ENCODE measurements around the gene TSSK3. TPM values are rescaled to one million over a fixed set of nuclear protein-coding genes. Genes with fewer than 3 reads are reported as not detected.

Gene TSSK3
- polyA plus RNA-seq, 2 donors = 0.15 to 0.53 TPM

GRCh38 chr1:32358435-32358834 is 3.9 kb upstream of the TSSK3 start:
- peaks cover 6 to 12% of the 10 kb centered on the region in 2 donors for H3K4me1 ChIP-seq (ENCODE audit: control insufficient read depth in 2 of 2, insufficient read depth in 2 of 2, low read length in 1 of 2)
- H3K36me3 ChIP-seq (ENCODE audit: control insufficient read depth in 2 of 2, insufficient read depth in 2 of 2, low read length in 1 of 2) = peaks cover 0 to under 1% of the 10 kb centered on the region in 2 donors
- H3K4me3 ChIP-seq (ENCODE audit: low read depth in 1 of 2, low read length in 2 of 2) = no peak overlapping the region
- WGBS, 2 donors = 65 to 74% methylated on average over 3 of the region's 3 CpGs
- no peak overlapping the region for H3K27ac ChIP-seq (ENCODE audit: low read depth in 2 of 2, low read length in 1 of 2)
- no peaks in the 10 kb centered on the region for H3K9me3 ChIP-seq (ENCODE audit: control insufficient read depth in 2 of 2, insufficient read depth in 1 of 2, low read depth in 1 of 2, low read length in 1 of 2)
- no peaks in the 10 kb centered on the region for H3K27me3 ChIP-seq (ENCODE audit: control insufficient read depth in 1 of 2, insufficient read depth in 2 of 2, low read length in 2 of 2)

- Histone ChIP-seq H3K36me3 (ENCODE audit: control insufficient read depth in 2 of 2, insufficient read depth in 2 of 2, low read length in 1 of 2) (peaks cover 13 to 17% of the 10 kb centered on the region in 2 donors), H3K9me3 (ENCODE audit: control insufficient read depth in 2 of 2, insufficient read depth in 1 of 2, low read depth in 1 of 2, low read length in 1 of 2) (no peaks in the 10 kb centered on the region), H3K27ac (ENCODE audit: low read depth in 2 of 2, low read length in 1 of 2) (no peak overlapping the region), H3K4me1 (ENCODE audit: control insufficient read depth in 2 of 2, insufficient read depth in 2 of 2, low read length in 1 of 2) (peaks cover 6 to 12% of the 10 kb centered on the region in 2 donors), H3K27me3 (ENCODE audit: control insufficient read depth in 1 of 2, insufficient read depth in 2 of 2, low read length in 2 of 2) (no peaks in the 10 kb centered on the region), H3K4me3 (ENCODE audit: low read depth in 1 of 2, low read length in 2 of 2) (peak overlapping the region; percentile 7 to 45)
- WGBS, 2 donors = 47 to 50% methylated on average over 33 to 35 of the region's 35 CpGs
Measured at GRCh38 chr1:32361308-32361673, 1.0 kb upstream of the TSSK3 start.

- WGBS, 2 donors = 3% methylated on average over 53 to 91 of the region's 91 CpGs
- peaks cover 6 to 12% of the 10 kb centered on the region in 2 donors for H3K4me1 ChIP-seq (ENCODE audit: control insufficient read depth in 2 of 2, insufficient read depth in 2 of 2, low read length in 1 of 2)
- H3K27ac ChIP-seq (ENCODE audit: low read depth in 2 of 2, low read length in 1 of 2) = no peak overlapping the region
- no peaks in the 10 kb centered on the region for H3K27me3 ChIP-seq (ENCODE audit: control insufficient read depth in 1 of 2, insufficient read depth in 2 of 2, low read length in 2 of 2)
- H3K4me3 ChIP-seq (ENCODE audit: low read depth in 1 of 2, low read length in 2 of 2) = peak overlapping the region; percentile 37 to 45
- no peaks in the 10 kb centered on the region for H3K9me3 ChIP-seq (ENCODE audit: control insufficient read depth in 2 of 2, insufficient read depth in 1 of 2, low read depth in 1 of 2, low read length in 1 of 2)
- peaks cover 13 to 23% of the 10 kb centered on the region in 2 donors for H3K36me3 ChIP-seq (ENCODE audit: control insufficient read depth in 2 of 2, insufficient read depth in 2 of 2, low read length in 1 of 2)
Measured at GRCh38 chr1:32361674-32362473, 465 bp upstream of the TSSK3 start.

- 76 to 89% methylated on average over 12 of the region's 12 CpGs for WGBS, 2 donors
- H3K4me1 ChIP-seq (ENCODE audit: control insufficient read depth in 2 of 2, insufficient read depth in 2 of 2, low read length in 1 of 2) = peaks cover 6 to 12% of the 10 kb centered on the region in 2 donors
- H3K4me3 ChIP-seq (ENCODE audit: low read depth in 1 of 2, low read length in 2 of 2) = no peak overlapping the region
- no peak overlapping the region for H3K27ac ChIP-seq (ENCODE audit: low read depth in 2 of 2, low read length in 1 of 2)
- H3K9me3 ChIP-seq (ENCODE audit: control insufficient read depth in 2 of 2, insufficient read depth in 1 of 2, low read depth in 1 of 2, low read length in 1 of 2) = no peaks in the 10 kb centered on the region
- H3K36me3 ChIP-seq (ENCODE audit: control insufficient read depth in 2 of 2, insufficient read depth in 2 of 2, low read length in 1 of 2) = peaks cover 26 to 33% of the 10 kb centered on the region in 2 donors
- H3K27me3 ChIP-seq (ENCODE audit: control insufficient read depth in 1 of 2, insufficient read depth in 2 of 2, low read length in 2 of 2) = no peaks in the 10 kb centered on the region
Measured at GRCh38 chr1:32363713-32364112, 1.4 kb downstream of the TSSK3 start.

GRCh38 chr1:32364836-32365235 is 2.5 kb downstream of the TSSK3 start:
- Histone ChIP-seq H3K36me3 (ENCODE audit: control insufficient read depth in 2 of 2, insufficient read depth in 2 of 2, low read length in 1 of 2) (peaks cover 26 to 36% of the 10 kb centered on the region in 2 donors), H3K9me3 (ENCODE audit: control insufficient read depth in 2 of 2, insufficient read depth in 1 of 2, low read depth in 1 of 2, low read length in 1 of 2) (no peaks in the 10 kb centered on the region)
- WGBS, 2 donors = 91 to 94% methylated on average over 5 of the region's 5 CpGs

GRCh38 chr1:32365445-32365844 is 3.1 kb downstream of the TSSK3 start:
- Histone ChIP-seq H3K4me3 (ENCODE audit: low read depth in 1 of 2, low read length in 2 of 2) (no peak overlapping the region), H3K4me1 (ENCODE audit: control insufficient read depth in 2 of 2, insufficient read depth in 2 of 2, low read length in 1 of 2) (peaks cover 6 to 12% of the 10 kb centered on the region in 2 donors), H3K27ac (ENCODE audit: low read depth in 2 of 2, low read length in 1 of 2) (no peak overlapping the region), H3K27me3 (ENCODE audit: control insufficient read depth in 1 of 2, insufficient read depth in 2 of 2, low read length in 2 of 2) (no peaks in the 10 kb centered on the region), H3K9me3 (ENCODE audit: control insufficient read depth in 2 of 2, insufficient read depth in 1 of 2, low read depth in 1 of 2, low read length in 1 of 2) (no peaks in the 10 kb centered on the region), H3K36me3 (ENCODE audit: control insufficient read depth in 2 of 2, insufficient read depth in 2 of 2, low read length in 1 of 2) (peaks cover 26 to 36% of the 10 kb centered on the region in 2 donors)
- WGBS, 2 donors = 85 to 89% methylated on average over 6 of the region's 6 CpGs

More at GRCh38 chr1:32364836-32365235, 2.5 kb downstream of the TSSK3 start:
- no peaks in the 10 kb centered on the region for H3K27me3 ChIP-seq (ENCODE audit: control insufficient read depth in 1 of 2, insufficient read depth in 2 of 2, low read length in 2 of 2)
- no peak overlapping the region for H3K27ac ChIP-seq (ENCODE audit: low read depth in 2 of 2, low read length in 1 of 2)
- peaks cover 6 to 12% of the 10 kb centered on the region in 2 donors for H3K4me1 ChIP-seq (ENCODE audit: control insufficient read depth in 2 of 2, insufficient read depth in 2 of 2, low read length in 1 of 2)
- H3K4me3 ChIP-seq (ENCODE audit: low read depth in 1 of 2, low read length in 2 of 2) = no peak overlapping the region

GRCh38 chr1:32367912-32368635 is 5.7 kb downstream of the TSSK3 start:
- Histone ChIP-seq H3K4me1 (ENCODE audit: control insufficient read depth in 2 of 2, insufficient read depth in 2 of 2, low read length in 1 of 2) (no peaks in the 10 kb centered on the region), H3K27me3 (ENCODE audit: control insufficient read depth in 1 of 2, insufficient read depth in 2 of 2, low read length in 2 of 2) (no peaks in the 10 kb centered on the region), H3K36me3 (ENCODE audit: control insufficient read depth in 2 of 2, insufficient read depth in 2 of 2, low read length in 1 of 2) (peaks cover 26 to 47% of the 10 kb centered on the region in 2 donors), H3K9me3 (ENCODE audit: control insufficient read depth in 2 of 2, insufficient read depth in 1 of 2, low read depth in 1 of 2, low read length in 1 of 2) (no peaks in the 10 kb centered on the region), H3K27ac (ENCODE audit: low read depth in 2 of 2, low read length in 1 of 2) (no peak overlapping the region), H3K4me3 (ENCODE audit: low read depth in 1 of 2, low read length in 2 of 2) (no peak overlapping the region)
- WGBS, 2 donors = 94 to 96% methylated on average over 7 of the region's 7 CpGs

- no peak overlapping the region for H3K4me3 ChIP-seq (ENCODE audit: low read depth in 1 of 2, low read length in 2 of 2)
- H3K27ac ChIP-seq (ENCODE audit: low read depth in 2 of 2, low read length in 1 of 2) = no peak overlapping the region
- H3K27me3 ChIP-seq (ENCODE audit: control insufficient read depth in 1 of 2, insufficient read depth in 2 of 2, low read length in 2 of 2) = no peaks in the 10 kb centered on the region
- 85 to 86% methylated on average over 5 of the region's 5 CpGs for WGBS, 2 donors
- H3K4me1 ChIP-seq (ENCODE audit: control insufficient read depth in 2 of 2, insufficient read depth in 2 of 2, low read length in 1 of 2) = no peaks in the 10 kb centered on the region
- H3K9me3 ChIP-seq (ENCODE audit: control insufficient read depth in 2 of 2, insufficient read depth in 1 of 2, low read depth in 1 of 2, low read length in 1 of 2) = no peaks in the 10 kb centered on the region
- H3K36me3 ChIP-seq (ENCODE audit: control insufficient read depth in 2 of 2, insufficient read depth in 2 of 2, low read length in 1 of 2) = peaks cover 28 to 44% of the 10 kb centered on the region in 2 donors
Measured at GRCh38 chr1:32372149-32372756, 9.9 kb downstream of the TSSK3 start.

GRCh38 chr1:32373996-32374592 is 11.8 kb downstream of the TSSK3 start:
- H3K36me3 ChIP-seq (ENCODE audit: control insufficient read depth in 2 of 2, insufficient read depth in 2 of 2, low read length in 1 of 2) = peaks cover 36 to 45% of the 10 kb centered on the region in 2 donors

More at GRCh38 chr1:32373996-32374592, 11.8 kb downstream of the TSSK3 start:
- H3K9me3 ChIP-seq (ENCODE audit: control insufficient read depth in 2 of 2, insufficient read depth in 1 of 2, low read depth in 1 of 2, low read length in 1 of 2) = no peaks in the 10 kb centered on the region
- no peak overlapping the region for H3K4me3 ChIP-seq (ENCODE audit: low read depth in 1 of 2, low read length in 2 of 2)
- WGBS, 2 donors = 45 to 50% methylated on average over 1 of the region's 1 CpG
- H3K4me1 ChIP-seq (ENCODE audit: control insufficient read depth in 2 of 2, insufficient read depth in 2 of 2, low read length in 1 of 2) = no peaks in the 10 kb centered on the region
- H3K27me3 ChIP-seq (ENCODE audit: control insufficient read depth in 1 of 2, insufficient read depth in 2 of 2, low read length in 2 of 2) = no peaks in the 10 kb centered on the region
- no peak overlapping the region for H3K27ac ChIP-seq (ENCODE audit: low read depth in 2 of 2, low read length in 1 of 2)

Data from esophagus (tissue), 2 donors.